HG02981 (cell line): ENCODE measurements around the gene PDIA5.
A peak's percentile ranks its signal among the peaks of the same experiment; 100 is the strongest.

ENCODE experiments used
- ATAC-seq: cut with Tn5 transposase; IDR thresholded peaks from one replicate; pipeline ENCODE4 v1.9.1; 2021; ENCODE audit warnings: mild to moderate bottlenecking, moderate library complexity; ENCODE audit not compliant: unreplicated experiment

PDIA5 gene

GRCh38 chr3:123089611-123090331, 22.9 kb downstream of the PDIA5 start:
- ATAC-seq, result no peak

DNA sequence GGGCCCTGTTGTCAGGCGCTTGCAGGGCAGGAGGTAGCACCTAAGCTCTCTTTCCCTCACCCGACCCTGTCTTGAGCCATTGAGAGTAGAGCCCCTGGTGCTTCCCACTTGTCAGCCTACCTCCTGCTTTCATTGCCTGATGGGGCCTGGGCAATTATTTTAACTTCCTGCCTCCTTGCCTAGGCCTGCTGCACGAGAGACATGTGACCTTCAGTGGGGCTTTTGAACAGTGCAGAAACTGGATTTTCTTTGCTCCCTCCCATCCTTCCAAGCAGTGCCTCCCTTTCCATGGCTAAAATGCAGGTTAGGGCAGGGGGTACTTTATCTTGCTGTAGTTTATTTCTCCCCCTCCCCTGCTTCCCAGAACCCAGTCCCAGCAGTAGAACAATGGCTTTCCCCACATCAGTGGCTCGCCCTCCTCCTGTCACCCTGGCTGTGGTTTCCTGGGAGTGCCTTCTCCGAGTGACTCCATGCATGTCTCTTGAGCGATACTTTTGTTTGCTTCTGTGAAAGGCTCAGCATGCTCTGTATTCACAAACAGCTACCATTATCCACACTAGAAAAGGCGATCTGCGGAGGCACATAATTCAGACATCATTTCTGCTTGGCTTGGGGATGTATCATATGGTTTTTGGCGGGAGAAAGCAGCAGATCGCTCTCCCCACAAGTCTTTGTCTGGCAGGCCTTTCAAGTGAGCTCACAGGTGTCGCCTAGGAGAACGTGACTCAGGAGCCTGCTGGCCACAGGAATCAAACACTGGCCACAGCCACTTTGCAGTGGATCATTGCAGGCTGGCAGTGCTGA, 24.1 kb downstream of the PDIA5 start:
- ATAC-seq, result no peak

- no peak for ATAC-seq
Observed at GRCh38 chr3:123092243-123092642, 25.4 kb downstream of the PDIA5 start.

DNA sequence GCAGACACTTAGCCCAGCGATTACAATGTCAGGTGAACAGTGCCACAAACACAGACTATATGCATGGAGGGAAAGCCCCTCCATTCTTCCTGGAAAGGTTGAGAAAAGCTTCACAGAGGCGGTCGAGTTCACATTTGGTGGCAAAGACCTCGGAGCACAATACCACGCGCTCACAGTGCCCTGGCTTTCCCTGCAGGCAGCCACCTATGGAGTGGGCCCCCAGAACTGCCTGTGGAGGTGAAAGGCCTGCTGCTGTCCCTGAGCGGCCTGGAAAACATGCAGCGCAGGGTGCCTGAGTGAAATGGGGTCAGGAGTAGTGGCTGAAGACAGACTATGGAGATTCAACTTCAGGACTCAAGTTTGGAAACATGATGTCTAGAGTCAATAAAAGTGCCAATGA, 26.9 kb downstream of the PDIA5 start:
- no peak for ATAC-seq

DNA sequence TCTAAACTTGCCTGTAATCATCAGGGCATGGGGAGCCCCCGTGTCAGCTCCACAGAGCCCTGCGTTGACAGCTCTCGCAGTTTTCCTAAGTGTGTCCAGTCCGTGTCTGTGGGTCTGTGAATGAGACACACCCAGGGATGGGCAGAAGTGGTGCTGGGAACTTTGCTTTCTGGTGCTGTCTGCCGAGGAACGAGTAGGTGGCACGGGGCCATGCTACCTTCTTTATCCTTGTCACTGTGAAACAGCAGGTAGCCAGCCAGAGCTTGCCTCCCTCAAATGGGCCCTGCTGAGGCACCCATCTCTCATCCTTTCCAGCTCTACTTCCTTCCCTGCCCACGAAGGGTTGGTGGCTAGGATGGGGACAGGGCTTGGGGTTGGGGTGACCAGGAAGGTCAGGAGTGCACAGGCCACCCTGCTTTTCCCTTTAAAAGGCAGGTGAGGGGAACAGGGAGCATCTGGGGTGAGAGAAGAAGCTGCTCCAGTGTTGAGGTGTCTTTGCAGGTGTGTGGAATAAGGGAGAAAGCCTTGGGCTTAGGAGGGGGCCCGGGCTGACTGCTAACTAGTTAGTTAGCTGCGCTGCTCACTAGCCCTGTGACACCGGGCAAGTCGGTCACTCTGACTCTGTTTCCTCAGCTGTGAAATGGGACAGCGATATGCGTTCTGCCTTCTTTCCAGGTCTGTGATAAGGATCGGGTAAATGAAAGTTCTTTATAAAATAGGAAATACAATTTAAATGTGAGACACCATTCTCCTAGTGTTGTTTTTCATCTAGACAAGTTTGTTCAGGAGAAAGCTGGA, 27.9 kb downstream of the PDIA5 start:
- ATAC-seq, result no peak

- ATAC-seq, result no peak
Observed at GRCh38 chr3:123096126-123096525, 29.3 kb downstream of the PDIA5 start.

- ATAC-seq, result no peak
Observed at GRCh38 chr3:123096731-123097130, 29.9 kb downstream of the PDIA5 start.

GRCh38 chr3:123098426-123099330, 31.9 kb downstream of the PDIA5 start:
- no peak for ATAC-seq

DNA sequence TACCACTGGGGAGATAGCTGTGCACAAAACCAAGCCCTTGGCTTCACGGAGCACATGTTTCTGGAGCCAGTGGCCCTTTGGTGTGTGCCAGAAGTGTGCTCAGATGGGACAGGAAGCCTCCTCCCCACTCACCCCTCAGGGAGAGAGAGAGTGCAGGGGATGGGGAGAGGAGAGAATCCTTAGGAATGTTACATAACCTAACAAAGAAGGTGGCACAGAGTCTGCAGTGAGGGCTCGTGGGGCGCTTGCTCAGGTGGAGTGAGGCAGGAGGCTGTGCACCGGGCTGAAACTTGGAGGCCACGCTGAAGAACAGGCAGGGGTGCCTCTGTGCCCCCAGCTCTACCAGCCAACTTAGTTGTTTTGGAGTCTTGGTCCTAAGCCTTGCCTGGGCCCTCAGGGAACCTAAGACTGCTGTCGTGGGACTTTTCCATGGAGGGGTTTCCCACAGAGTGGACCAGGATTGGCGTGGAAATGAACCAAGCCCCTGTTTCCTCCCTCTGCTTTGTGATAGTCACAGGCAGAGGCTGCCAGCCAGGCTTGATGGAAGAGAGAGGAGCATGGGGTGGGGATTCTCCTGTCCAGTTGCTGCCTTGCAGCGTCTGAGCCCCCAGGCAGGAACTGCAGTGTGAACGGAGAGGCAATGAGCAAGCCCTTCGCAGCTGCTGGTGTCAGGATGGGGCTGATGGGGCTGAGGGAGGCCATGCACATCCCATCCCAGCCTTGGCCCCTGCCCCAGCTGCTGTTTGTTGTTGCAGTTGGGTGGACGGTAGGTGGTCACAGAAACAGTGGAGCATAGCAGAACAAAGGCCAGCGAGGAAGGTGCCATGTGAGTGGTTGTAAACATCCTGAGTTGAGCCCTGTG, 32.7 kb downstream of the PDIA5 start:
- ATAC-seq, result no peak

GRCh38 chr3:123100193-123100776, 33.5 kb downstream of the PDIA5 start:
- ATAC-seq, result no peak

- ATAC-seq, result no peak
Observed at GRCh38 chr3:123102249-123102648, 35.4 kb downstream of the PDIA5 start.

- no peak for ATAC-seq
Observed at GRCh38 chr3:123102826-123103225, 36.0 kb downstream of the PDIA5 start.

- ATAC-seq, result no peak
Observed at GRCh38 chr3:123104550-123104949, 37.7 kb downstream of the PDIA5 start.

GRCh38 chr3:123105201-123106189, 38.7 kb downstream of the PDIA5 start:
- ATAC-seq, result peak; percentile 72

- no peak for ATAC-seq
Observed at GRCh38 chr3:123110282-123110975, 43.6 kb downstream of the PDIA5 start.

GRCh38 chr3:123110976-123111615, 44.3 kb downstream of the PDIA5 start:
- ATAC-seq, result no peak

GRCh38 chr3:123111640-123112039, 44.8 kb downstream of the PDIA5 start:
- no peak for ATAC-seq
